GM12872 (cell line): ENCODE data around the gene MATN4.
A peak's percentile ranks its signal among the peaks of the same experiment; 100 is the strongest.

ENCODE experiments used
- CTCF ChIP-seq: IDR thresholded peaks from 3 replicates; pipeline ENCODE4 v1.5.1; 2011; ENCODE audit warnings: low read depth, mild to moderate bottlenecking, low read length, moderate library complexity; ENCODE audit not compliant: insufficient read depth

The MATN4 gene

GRCh38 chr20:45317826-45318225 is 9.7 kb upstream of the MATN4 start:
- no peak for TF ChIP-seq CTCF

- no peak for TF ChIP-seq CTCF
Measured at GRCh38 chr20:45316150-45317080, 8.3 kb upstream of the MATN4 start.

GRCh38 chr20:45315672-45316071 is 7.6 kb upstream of the MATN4 start:
- TF ChIP-seq CTCF, result no peak

DNA sequence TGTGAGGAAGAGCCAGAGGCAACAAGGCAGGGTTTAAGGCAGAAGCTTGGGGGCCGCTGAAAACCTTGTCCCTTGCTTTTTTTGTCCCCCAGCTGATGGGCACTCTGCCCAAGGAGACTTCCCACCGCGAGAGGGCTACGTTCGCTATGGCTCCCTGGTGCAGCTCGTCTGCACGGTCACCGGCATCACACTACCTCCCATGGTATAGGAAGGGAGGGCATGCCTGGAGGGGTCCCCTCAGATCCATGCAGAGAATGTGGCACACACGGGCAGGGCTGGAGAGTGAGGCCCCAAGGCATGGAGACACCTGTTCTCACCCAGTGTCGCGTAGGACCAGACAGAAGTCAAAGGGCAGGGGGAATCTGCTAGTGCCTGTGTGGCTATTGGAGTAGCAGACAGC is 5.8 kb upstream of the MATN4 start:
- no peak for TF ChIP-seq CTCF

GRCh38 chr20:45313065-45313695 is 5.1 kb upstream of the MATN4 start:
- TF ChIP-seq CTCF, result no peak

DNA sequence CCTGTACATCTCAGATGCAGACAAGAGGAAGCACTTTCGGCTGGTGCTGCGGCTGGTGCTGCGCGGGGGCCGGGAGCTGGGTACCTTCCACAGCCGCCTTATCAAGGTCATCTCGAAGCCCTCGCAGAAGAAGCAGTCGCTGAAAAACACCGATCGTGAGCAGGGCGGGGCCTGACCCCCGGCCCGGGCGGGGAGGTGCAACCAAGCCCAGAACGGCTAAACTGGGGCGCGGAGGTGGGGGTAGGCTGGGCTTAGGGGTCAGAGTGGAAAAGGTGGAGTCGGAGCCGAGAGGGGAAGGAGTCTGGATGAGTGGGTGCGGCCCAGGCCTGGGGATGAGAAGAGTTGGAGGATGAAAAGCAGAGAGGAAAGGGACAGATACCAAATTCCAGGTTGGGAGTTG is 4.1 kb upstream of the MATN4 start:
- TF ChIP-seq CTCF, result no peak

GRCh38 chr20:45311589-45312211 is 3.6 kb upstream of the MATN4 start:
- TF ChIP-seq CTCF, result peak; percentile 93
